GM19025 (cell line): ENCODE measurements around the gene PLCXD3.
"Not testable (repeated sequence)": the region's sequence is repeated elsewhere in the genome, so short reads cannot be mapped to it uniquely, and the experiment has no call there.

Source experiments
- ATAC-seq: cut with Tn5 transposase; IDR thresholded peaks from one replicate; pipeline ENCODE4 v1.9.1; 2021; ENCODE audit warnings: mild to moderate bottlenecking, low read depth, moderate library complexity; ENCODE audit not compliant: unreplicated experiment

PLCXD3 gene

GRCh38 chr5:41365369-41365768 is 145.0 kb downstream of the PLCXD3 start:
- ATAC-seq, result no peak

GRCh38 chr5:41364346-41364745 is 146.1 kb downstream of the PLCXD3 start:
- no peak for ATAC-seq

GRCh38 chr5:41363343-41363986 is 146.9 kb downstream of the PLCXD3 start:
- no peak for ATAC-seq

- no peak for ATAC-seq
Measured at GRCh38 chr5:41356786-41357185, 153.6 kb downstream of the PLCXD3 start.

GRCh38 chr5:41349846-41350245 is 160.6 kb downstream of the PLCXD3 start:
- no peak for ATAC-seq

- no peak for ATAC-seq
Measured at GRCh38 chr5:41347569-41347968, 162.8 kb downstream of the PLCXD3 start.

- ATAC-seq, result no peak
Measured at GRCh38 chr5:41346609-41347008, 163.8 kb downstream of the PLCXD3 start.

- ATAC-seq, result no peak
Measured at GRCh38 chr5:41345295-41345694, 165.1 kb downstream of the PLCXD3 start.

- no peak for ATAC-seq
Measured at GRCh38 chr5:41339339-41339738, 171.1 kb downstream of the PLCXD3 start.

- ATAC-seq, result no peak
Measured at GRCh38 chr5:41338136-41338675, 172.2 kb downstream of the PLCXD3 start.

- ATAC-seq, result no peak
Measured at GRCh38 chr5:41337724-41338123, 172.7 kb downstream of the PLCXD3 start.

- no peak for ATAC-seq
Measured at GRCh38 chr5:41337216-41337615, 173.2 kb downstream of the PLCXD3 start.

GRCh38 chr5:41336471-41336870 is 173.9 kb downstream of the PLCXD3 start:
- ATAC-seq, result no peak

- ATAC-seq, result no peak
Measured at GRCh38 chr5:41335596-41336181, 174.7 kb downstream of the PLCXD3 start.

- ATAC-seq, result peak; percentile 81
Measured at GRCh38 chr5:41334758-41335157, 175.6 kb downstream of the PLCXD3 start.

GRCh38 chr5:41334221-41334620 is 176.2 kb downstream of the PLCXD3 start:
- ATAC-seq, result no peak

GRCh38 chr5:41325074-41325473 is 185.3 kb downstream of the PLCXD3 start:
- no peak for ATAC-seq

- ATAC-seq, result not testable (repeated sequence)
Measured at GRCh38 chr5:41322826-41323225, 187.6 kb downstream of the PLCXD3 start.

GRCh38 chr5:41312478-41313060 is 197.8 kb downstream of the PLCXD3 start:
- no peak for ATAC-seq

GRCh38 chr5:41312066-41312465 is 198.3 kb downstream of the PLCXD3 start:
- ATAC-seq, result no peak

GRCh38 chr5:41309275-41309674 is 201.1 kb downstream of the PLCXD3 start:
- ATAC-seq, result no peak

- no peak for ATAC-seq
Measured at GRCh38 chr5:41306005-41306404, 204.4 kb downstream of the PLCXD3 start.
